SK-MEL-5 (cell line): ENCODE data around the gene TMEFF2. TPM values are rescaled to one million over a fixed set of nuclear protein-coding genes. Genes with fewer than 3 reads are reported as not detected.
"Not testable (repeated sequence)": the region's sequence is repeated elsewhere in the genome, so short reads cannot be mapped to it uniquely, and the experiment has no call there.

Experiments used
- DNase-seq: peaks from one replicate; pipeline ENCODE4 v3.0.0-alpha.2; 2016; ENCODE audit warnings: low read depth, low spot score
- in situ Hi-C: cut with HindIII; loops from 2 replicates; pipeline ENCODE4 v1.10.0; 2016; ENCODE audit warnings: low sequenced_read_pairs, high pct_unique_total_duplicates, low pct_unique_long_range_greater_than_20kb
- total RNA-seq: library from RNA; depleted of rRNA; stranded (reverse); fragments of >200 nt; shearing (Covaris generic); gene quantifications from 2 replicates; pipeline ENCODE4 v1.2.3, GENCODE V29; 2014

Gene TMEFF2
- total RNA-seq, 1 experiment from 2014 or later: 0.03 TPM

DNA sequence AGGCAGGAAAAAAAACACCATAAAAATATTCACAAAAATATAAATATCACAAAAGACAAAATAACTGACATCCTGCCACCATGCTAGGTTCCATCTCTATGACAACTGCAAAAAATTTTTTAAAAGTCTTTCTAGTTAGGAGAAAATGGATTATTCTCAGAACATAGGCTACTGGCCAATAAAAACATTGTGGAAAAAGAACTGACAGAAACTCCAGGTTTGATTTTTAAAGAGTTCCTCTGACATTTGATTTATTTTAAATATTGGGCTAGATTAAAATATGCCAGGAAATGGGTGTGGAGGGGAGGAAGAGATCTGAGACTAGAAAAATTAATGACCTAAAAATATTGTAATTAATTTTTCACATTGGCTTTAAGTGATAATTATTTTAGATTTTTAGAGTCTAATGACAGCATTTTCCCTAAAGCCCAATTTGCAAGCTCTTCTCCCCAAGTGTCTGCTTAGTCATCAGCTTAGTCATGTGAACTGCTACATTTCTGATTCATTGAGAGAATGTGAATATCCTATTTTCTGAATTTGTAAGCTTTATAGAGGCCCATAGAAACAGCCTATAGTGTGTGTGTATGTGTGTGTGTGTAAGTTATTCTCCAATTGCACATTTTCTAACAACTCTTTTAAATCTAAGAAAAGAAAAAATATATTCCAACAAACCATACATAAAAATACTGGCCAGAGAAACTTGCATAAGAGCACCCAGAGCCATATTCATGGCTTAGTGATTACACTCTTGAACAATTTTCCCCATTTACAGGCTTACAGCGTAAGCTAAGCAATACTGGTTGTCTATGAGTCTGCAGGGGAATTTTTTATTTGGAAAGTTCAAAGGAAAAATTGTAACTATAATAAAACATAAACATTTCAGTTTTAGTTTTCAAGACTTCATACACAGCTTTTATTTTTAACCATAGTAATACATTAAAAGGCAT, 48.4 kb downstream of the TMEFF2 start:
- in situ Hi-C loops: no loop called here
- DNase-seq: no peak

DNA sequence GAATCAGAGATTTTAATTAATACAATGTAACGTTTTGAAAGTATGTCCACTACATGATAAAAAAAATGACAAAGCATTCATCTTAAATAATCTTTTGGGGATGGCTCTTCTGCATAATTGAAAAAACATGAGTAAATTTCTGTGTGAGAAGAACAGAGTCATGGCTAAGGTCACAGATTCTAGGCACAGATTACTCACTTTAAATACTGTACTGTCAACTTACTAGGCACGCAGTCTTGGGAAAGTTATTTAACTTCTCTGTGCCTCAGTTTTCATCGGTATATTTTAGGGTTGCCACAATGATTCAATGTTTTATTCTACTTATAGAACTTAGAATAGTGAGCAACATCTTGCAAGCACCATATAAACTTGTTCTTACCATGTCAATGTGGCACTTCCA, 49.2 kb downstream of the TMEFF2 start:
- in situ Hi-C loops: no loop called here
- no peak for DNase-seq

DNA sequence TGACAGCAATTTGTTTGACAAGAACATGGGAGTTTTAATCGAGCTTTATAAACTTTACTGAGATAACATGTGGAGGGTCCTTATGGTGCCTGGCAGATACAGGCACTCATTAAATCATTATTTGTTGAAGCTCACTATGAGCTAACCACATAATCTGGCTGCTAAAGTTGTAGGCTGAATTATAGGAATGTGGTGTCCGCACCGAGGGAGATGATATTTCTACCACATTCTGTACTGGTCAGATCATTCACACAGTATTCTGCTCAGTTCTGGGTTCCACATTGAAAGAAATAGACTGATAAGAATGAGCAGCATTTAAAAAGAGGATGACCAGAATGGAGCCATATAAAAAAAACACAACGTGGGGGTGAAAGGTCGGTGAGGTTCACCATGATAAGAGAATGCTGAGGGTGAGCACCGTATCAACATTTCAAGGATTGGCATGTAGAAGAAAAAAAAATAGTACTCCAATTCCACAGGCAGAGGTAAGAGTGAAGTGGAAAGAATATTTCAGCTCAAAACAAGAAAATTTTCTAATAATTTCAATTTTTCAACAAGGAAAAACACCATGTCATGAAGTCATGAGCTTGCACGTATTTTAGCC, 54.4 kb downstream of the TMEFF2 start:
- DNase-seq: no peak
- in situ Hi-C loops: no loop called here

DNA sequence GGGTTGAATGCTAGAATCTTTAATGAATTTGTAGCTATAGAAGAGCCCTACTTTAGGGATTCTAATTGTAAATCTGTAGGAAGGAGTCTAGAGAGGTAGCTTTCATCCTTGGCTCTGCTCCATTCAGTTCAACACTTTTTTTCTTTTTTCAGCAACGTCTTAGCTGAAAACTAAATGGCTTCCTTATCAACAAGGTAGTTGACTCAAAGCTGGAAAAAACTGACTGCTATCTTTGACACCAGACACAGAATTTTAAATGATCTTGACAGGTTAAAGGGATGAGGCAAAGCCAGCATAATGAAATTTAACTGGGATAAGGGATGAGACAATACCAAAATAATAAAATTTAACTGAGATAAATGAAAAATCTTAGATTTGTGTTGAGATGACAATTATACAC, 54.9 kb downstream of the TMEFF2 start:
- no peak for DNase-seq
- in situ Hi-C loops: no loop called here

DNA sequence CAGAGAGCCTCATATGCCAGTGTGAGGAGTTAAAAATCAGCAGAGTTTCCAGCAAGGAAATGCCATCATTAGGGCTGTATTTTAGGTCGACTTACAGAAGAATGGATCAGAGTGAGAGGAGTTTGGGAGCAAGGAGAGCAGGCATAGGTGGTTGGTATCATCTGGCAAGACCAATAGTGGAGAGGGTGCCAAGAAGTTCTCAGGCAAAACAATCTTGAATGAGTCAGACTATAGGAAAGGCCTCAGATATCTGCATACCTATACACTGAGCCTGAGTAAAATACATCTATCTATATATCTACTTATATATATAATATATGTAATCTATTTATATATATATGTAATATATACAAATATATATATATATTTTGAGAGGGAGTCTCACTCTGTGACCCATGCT, 57.3 kb downstream of the TMEFF2 start:
- no peak for DNase-seq
- in situ Hi-C loops: no loop called here

DNA sequence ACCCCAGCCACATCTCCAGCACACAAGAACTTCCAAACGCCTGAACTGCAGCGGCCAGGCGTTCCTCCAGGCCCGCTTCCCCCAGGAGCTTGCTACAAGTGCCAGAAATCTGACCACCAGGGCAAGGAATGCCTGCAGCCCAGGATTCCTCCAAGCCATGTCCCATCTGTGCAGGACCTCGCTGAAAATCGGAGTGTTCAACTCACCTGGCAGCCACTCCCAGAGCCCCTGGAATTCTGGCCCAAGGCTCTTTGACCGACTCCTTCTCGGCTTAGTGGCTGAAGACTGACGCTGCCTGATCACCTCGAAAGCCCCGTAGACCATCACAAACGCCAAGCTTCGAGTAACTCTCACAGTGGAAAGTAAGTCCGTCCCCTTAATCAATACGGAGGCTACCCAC, 62.1 kb downstream of the TMEFF2 start:
- in situ Hi-C loops, DNase-seq: not testable (repeated sequence)

DNA sequence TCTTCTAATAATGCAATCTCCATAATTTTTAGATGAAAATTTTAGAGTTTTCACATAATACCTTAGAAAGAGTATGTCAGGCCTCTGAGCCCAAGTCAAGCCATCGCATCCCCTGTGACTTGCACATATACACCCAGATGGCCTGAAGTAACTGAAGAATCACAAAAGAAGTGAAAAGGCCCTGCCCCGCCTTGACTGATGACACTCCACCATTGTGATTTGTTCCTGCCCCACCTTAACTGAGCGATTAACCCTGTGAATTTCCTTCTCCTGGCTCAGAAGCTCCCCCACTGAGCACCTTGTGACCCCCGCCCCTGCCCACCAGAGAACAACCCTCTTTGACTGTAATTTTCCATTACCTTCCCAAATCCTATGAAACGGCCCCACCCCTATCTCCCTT, 64.4 kb downstream of the TMEFF2 start:
- in situ Hi-C loops, DNase-seq: not testable (repeated sequence)

DNA sequence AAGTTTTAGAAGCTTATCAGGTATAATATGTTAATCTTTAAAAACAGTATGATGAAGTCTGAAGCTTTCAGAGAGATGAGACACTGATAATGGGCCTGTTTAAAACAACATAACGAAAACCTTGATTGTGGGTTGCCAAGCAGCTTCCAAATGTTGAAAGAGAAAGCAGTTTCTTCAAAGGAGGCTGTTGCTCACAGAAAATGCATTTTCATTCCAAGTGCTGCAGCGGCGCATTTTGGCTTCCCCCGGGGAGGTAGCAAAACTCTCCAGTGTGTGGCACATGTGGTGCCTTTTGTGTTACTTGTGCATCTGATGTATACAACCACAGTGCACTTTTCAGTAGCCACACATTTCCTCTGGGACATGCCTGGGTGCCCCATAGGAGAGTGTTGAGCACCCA, 66.1 kb downstream of the TMEFF2 start:
- DNase-seq: no peak
- in situ Hi-C loops: no loop called here

DNA sequence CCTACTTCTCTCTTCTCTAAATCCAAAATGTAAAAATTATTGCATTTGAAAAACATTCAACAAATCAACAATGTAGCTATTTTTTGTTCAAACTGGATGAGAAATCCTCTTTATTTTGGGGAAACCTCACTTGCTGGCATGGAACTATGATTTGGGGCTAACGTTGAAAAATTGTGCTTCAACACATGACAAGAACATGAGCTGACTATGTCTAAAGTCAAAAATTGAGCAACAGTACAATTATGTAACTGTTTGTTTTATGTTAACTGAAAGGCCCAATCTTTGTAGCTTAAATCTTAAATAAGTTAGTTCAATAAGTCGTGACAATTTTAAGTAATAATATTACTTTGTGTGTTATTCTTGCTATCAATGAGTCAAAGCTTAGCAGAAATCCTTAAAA, 67.3 kb downstream of the TMEFF2 start:
- in situ Hi-C loops: no loop called here
- no peak for DNase-seq

DNA sequence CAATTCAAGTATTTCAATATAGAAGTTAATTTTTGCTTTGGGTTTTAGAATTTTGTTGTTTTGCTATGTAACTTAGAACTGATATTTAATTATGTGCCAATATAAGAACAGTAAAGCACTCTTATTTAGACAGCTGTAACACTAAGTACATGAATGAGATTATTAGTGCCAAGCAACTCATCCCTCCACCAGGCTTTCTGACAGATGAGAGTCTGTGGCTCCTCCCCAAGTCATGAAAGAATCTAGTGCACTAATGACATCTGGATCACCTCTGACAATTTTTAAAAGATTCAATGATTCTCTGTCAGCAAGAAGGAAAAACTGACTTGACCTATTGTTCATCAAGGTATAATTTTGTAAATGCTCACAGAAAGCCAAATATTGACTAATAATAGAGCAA, 67.8 kb downstream of the TMEFF2 start:
- no peak for DNase-seq
- in situ Hi-C loops: no loop called here

DNA sequence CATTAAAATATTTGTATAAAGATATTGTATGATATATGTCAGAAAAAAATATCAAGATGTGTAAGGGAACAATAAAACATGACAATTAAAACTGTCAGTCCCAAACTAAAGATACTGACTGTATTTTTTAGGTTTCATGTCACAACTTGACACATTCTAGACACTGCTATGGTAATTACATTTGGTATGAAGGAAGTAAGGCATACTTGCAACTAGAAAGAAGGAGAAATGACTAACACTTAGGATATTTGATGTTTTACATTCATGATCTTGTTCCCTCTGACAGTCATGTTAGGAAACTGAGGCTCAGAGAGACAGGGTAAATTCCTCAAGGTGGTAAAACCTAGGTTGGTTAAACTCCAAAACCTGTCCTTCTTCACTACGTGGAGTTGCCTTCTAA, 68.3 kb downstream of the TMEFF2 start:
- in situ Hi-C loops: no loop called here
- no peak for DNase-seq

DNA sequence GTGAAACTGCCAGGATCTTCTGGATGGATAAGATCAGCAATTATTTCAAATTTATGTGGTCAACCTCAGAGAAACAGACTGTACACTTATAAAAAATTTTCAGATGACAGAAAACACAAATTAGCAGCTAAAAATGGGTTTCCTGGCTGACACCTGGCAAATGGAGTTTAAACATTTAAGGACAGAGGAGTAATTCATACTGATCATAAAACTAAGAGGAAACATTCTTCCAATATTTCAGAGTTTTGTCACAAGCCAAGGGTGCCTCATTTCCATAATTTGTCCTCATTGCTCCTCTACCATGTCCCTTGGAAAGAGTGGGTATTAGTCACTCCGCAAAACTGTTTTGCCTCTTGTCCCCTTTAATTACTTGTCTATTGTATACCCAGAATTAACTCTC, 70.2 kb downstream of the TMEFF2 start:
- in situ Hi-C loops: no loop called here
- no peak for DNase-seq

DNA sequence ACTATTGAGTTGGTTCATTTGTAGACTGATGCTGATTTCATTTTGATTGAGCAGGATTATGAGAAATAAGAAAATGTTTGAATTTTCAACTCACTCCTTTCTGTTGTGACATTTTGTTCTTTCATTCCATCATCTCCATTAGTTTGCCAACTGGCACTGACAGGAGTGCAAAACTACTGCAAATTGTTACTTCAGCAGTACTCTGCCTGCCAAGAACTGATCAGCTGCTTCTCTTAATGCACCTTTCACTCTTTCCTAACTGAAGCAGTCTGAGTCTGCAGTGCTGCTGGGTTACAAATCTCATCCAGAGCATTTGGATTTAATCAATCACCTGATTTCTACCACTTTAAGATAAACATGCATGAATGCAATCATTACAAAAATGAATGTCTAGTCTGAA, 70.9 kb downstream of the TMEFF2 start:
- in situ Hi-C loops: no loop called here

DNA sequence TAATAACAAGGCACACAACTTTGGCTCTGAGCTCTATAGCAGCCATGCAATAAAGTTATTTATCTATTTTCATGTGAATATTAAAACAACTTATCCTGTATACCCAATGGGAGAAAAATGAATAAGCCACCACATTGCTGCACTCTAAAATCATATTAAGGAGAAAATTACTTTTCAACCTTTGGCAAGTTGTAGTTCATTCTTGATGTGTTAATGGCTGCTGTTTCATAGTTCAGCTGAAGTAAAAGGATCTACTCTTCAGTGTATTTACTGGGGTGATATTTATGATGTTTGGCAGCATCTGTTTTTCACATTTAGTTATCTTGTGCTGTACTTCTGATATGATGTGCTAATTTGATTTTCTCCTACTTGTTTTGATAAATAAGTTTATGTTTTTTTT, 71.8 kb downstream of the TMEFF2 start:
- in situ Hi-C loops: no loop called here
- no peak for DNase-seq

More for the DNA sequence above, 70.9 kb downstream of the TMEFF2 start:
- no peak for DNase-seq

DNA sequence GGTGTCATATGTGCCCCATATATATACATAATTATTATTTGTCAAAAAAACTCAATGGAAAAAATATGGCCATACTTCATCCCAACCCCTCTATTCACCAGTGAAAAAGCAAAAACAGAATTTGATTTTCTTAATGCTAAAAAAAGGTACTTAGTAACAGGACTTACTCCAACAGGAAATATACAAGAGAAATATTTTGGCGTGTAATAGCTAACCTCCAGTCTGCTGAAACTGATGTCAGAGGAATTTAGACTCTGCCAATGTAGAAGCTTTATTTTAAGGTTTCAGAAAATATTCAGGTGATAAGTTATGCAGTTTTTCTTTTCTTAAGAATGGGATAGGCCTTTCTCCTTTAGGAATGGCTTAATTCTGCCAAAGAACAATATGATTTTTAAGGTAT, 72.6 kb downstream of the TMEFF2 start:
- no peak for DNase-seq
- in situ Hi-C loops: no loop called here

DNA sequence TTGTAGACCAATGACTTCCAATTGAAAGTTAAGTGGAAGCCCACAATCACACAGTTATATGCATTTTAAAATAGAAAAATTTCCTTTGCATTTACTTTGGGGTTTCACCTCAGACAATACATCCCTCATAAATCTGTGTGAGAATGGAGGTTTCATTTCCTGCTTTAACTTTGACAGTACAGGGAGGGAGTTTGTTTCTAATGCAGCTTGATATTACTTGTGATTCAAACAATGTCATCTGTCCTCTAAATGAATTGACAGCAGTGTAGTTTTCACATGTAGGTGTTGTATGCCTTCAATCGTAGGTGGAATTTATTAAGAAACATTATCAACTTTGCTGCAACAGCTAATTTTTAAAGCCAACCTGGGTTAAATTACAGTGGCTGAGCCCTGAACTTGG, 75.2 kb downstream of the TMEFF2 start:
- in situ Hi-C loops: no loop called here
- no peak for DNase-seq

DNA sequence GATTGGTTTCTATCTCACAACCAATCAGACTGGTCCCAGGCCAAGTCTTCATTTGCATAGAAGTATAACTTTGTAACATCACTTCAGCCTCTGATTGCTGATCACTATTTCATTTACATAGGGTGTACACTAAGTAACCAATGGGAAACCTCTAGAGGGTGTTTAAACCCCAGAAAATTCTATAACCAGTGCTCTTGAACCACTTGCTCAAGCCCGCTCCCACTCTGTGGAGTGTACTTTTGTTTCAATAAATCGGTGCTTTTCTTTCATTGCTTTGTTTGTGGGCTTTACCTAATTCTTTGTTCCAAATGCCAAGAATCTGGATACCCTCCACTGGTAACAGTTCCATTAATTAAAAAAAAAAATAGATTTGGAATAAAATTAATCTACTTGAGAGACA, 77.0 kb downstream of the TMEFF2 start:
- DNase-seq: no peak
- in situ Hi-C loops: no loop called here

DNA sequence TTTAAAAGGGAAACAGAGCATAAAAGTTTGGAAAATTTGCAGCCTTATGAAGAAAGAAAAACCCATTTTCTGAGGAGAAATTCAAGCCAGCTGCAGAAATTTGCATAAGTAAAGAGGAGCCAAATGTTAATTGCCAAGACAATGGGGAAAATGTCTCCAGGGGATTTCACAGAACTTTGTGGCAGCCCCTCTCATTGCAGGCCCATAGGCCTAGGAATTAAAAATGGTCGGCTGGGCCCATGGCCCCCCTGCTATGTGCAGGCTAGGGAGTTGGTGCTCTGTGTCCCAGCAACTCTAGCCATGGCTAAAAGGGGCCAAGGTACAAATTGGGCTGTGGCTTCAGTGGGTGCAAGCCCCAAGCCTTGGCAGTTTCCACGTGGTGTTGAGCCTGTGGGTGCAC, 83.2 kb downstream of the TMEFF2 start:
- DNase-seq, in situ Hi-C loops: not testable (repeated sequence)

DNA sequence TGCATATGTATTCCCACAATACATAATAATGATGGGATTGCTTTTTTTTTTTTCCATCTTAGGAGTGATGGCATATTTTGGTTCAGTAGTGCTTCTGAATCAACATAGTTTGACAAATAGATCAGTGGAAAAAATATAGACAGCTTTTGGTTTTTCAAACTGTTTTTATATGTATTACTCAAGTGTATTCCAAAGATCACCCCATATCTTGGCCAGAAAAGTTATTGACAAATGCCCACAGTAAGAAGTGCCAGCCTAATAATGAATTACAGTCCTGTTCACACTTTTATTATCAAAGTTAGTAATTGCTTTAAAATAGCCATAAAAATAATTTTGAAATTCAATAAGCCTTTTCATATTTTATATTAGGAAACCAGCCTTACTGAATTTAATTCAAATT, 95.0 kb downstream of the TMEFF2 start:
- in situ Hi-C loops: no loop called here
- no peak for DNase-seq
